Trophoblast cell (in vitro differentiated cells and primary cell): ENCODE data around the gene MRFAP1.

Experiments
- DNase-seq, 2 donors: peaks; one replicate each; pipeline ENCODE4 v3.0.0-alpha.2; 2016
- H2AFZ ChIP-seq: 2 replicates; pipeline ENCODE4 v1.6.1; 2013; ENCODE audit warnings: low read length, moderate library complexity, mild to moderate bottlenecking; ENCODE audit not compliant: insufficient read depth, poor library complexity
- H2AK5ac ChIP-seq: 2 replicates; pipeline ENCODE4 v1.6.1; 2013; ENCODE audit warnings: mild to moderate bottlenecking, low read length
- H2BK120ac ChIP-seq: 2 replicates; pipeline ENCODE4 v1.6.1; 2013; ENCODE audit warnings: low read length, mild to moderate bottlenecking, moderate library complexity; ENCODE audit not compliant: insufficient read depth, poor library complexity
- H2BK12ac ChIP-seq: 2 replicates; pipeline ENCODE4 v1.6.1; 2013; ENCODE audit warnings: mild to moderate bottlenecking, low read length, moderate library complexity
- H2BK5ac ChIP-seq: 2 replicates; pipeline ENCODE4 v1.6.1; 2013; ENCODE audit warnings: low read length, low read depth, moderate library complexity, mild to moderate bottlenecking; ENCODE audit not compliant: poor library complexity
- H3K14ac ChIP-seq: 2 replicates; pipeline ENCODE4 v1.6.1; 2013; ENCODE audit warnings: mild to moderate bottlenecking, low read length
- H3K18ac ChIP-seq: 2 replicates; pipeline ENCODE4 v1.6.1; 2013; ENCODE audit warnings: mild to moderate bottlenecking, low read length
- H3K23ac ChIP-seq: 2 replicates; pipeline ENCODE4 v1.6.1; 2013; ENCODE audit warnings: low read length
- H3K27ac ChIP-seq: 2 replicates; pipeline ENCODE4 v1.5.1; 2013; ENCODE audit warnings: low read depth, mild to moderate bottlenecking, inconsistent platforms, low read length, moderate library complexity
- H3K27me3 ChIP-seq: 2 replicates; pipeline ENCODE4 v1.6.1; 2013; ENCODE audit warnings: inconsistent platforms, mild to moderate bottlenecking, low read length, moderate library complexity; ENCODE audit not compliant: insufficient read depth
- H3K36me3 ChIP-seq, 2 experiments: 1 replicate in 1 of 2; 2 replicates in 1 of 2; pipeline ENCODE4 v1.6.1; 2013; ENCODE audit warnings: low read length in 2 of 2, mild to moderate bottlenecking in 2 of 2, moderate library complexity in 1 of 2; ENCODE audit not compliant: insufficient read depth in 2 of 2, control insufficient read depth in 1 of 2
- H3K4ac ChIP-seq: 2 replicates; pipeline ENCODE4 v1.6.1; 2013; ENCODE audit warnings: low read depth, mild to moderate bottlenecking, low read length, moderate library complexity
- H3K4me1 ChIP-seq, 2 experiments: 1 replicate in 1 of 2; 2 replicates in 1 of 2; pipeline ENCODE4 v1.6.1; 2013; ENCODE audit warnings: low read length in 2 of 2, mild to moderate bottlenecking in 2 of 2, moderate library complexity in 1 of 2; ENCODE audit not compliant: insufficient read depth in 2 of 2, control insufficient read depth in 1 of 2
- H3K4me2 ChIP-seq: 2 replicates; pipeline ENCODE4 v1.6.1; 2013; ENCODE audit warnings: inconsistent platforms, mild to moderate bottlenecking, low read length, moderate library complexity
- H3K4me3 ChIP-seq: 2 replicates; pipeline ENCODE4 v1.5.1; 2013; ENCODE audit warnings: mild to moderate bottlenecking, low read depth, low read length, inconsistent platforms
- H3K79me1 ChIP-seq: one replicate; pipeline ENCODE4 v1.6.1; 2013; ENCODE audit warnings: low read length
- H3K79me2 ChIP-seq: 2 replicates; pipeline ENCODE4 v1.6.1; 2013; ENCODE audit warnings: low read length, mild to moderate bottlenecking; ENCODE audit not compliant: control insufficient read depth, insufficient read depth, poor library complexity
- H3K9ac ChIP-seq: 2 replicates; pipeline ENCODE4 v1.6.1; 2013; ENCODE audit warnings: mild to moderate bottlenecking, low read length
- H3K9me3 ChIP-seq: 2 replicates; pipeline ENCODE4 v1.6.1; 2013; ENCODE audit warnings: low read depth, mild to moderate bottlenecking, control low read depth, inconsistent platforms, low read length; ENCODE audit not compliant: insufficient read depth
- H4K12ac ChIP-seq: 2 replicates; pipeline ENCODE4 v1.6.1; 2013; ENCODE audit warnings: low read depth, mild to moderate bottlenecking, low read length, moderate library complexity
- H4K8ac ChIP-seq: 2 replicates; pipeline ENCODE4 v1.6.1; 2013; ENCODE audit warnings: low read depth, mild to moderate bottlenecking, low read length, moderate library complexity
- H4K91ac ChIP-seq: one replicate; pipeline ENCODE4 v1.6.1; 2013; ENCODE audit warnings: low read depth, mild to moderate bottlenecking, low read length, moderate library complexity
- WGBS: extraction: QIAGEN DNeasy Blood & Tissue Kit; methylation state at CpG from one replicate; pipeline ENCODE4 v1.1.7; 2013; ENCODE audit warnings: missing lambda C conversion rate; ENCODE audit not compliant: insufficient read length, insufficient coverage; ENCODE audit errors: extremely low coverage; 5-methylcytosine and 5-hydroxymethylcytosine counted together

The MRFAP1 gene

GRCh38 chr4:6612961-6613675 lies 27.4 kb upstream of the MRFAP1 start:
- Histone ChIP-seq H3K4me2 (no peak overlapping the region), H3K27me3 (no peaks in the 10 kb centered on the region), H4K12ac (no peak overlapping the region), H3K23ac (no peak overlapping the region), H3K4me1 (no peaks in the 10 kb centered on the region), H3K4ac (no peak overlapping the region), H3K36me3 (peaks cover 18 to 25% of the 10 kb centered on the region in 2 experiments), H3K79me1 (no peaks in the 10 kb centered on the region), H4K91ac (no peak overlapping the region), H2BK120ac (no peak overlapping the region), H3K14ac (no peak overlapping the region), H4K8ac (no peak overlapping the region), H2BK12ac (no peak overlapping the region), H3K27ac (no peak overlapping the region), H2AFZ (no peak overlapping the region), H3K9me3 (peaks cover 4% of the 10 kb centered on the region), H3K9ac (no peak overlapping the region), H3K18ac (no peak overlapping the region), H3K79me2 (no peaks in the 10 kb centered on the region), H2AK5ac (no peak overlapping the region), H3K4me3 (no peak overlapping the region), H2BK5ac (no peak overlapping the region)
- no peak for DNase-seq
- no CpG with 5 or more reads among the region's 3 CpGs for WGBS

DNA sequence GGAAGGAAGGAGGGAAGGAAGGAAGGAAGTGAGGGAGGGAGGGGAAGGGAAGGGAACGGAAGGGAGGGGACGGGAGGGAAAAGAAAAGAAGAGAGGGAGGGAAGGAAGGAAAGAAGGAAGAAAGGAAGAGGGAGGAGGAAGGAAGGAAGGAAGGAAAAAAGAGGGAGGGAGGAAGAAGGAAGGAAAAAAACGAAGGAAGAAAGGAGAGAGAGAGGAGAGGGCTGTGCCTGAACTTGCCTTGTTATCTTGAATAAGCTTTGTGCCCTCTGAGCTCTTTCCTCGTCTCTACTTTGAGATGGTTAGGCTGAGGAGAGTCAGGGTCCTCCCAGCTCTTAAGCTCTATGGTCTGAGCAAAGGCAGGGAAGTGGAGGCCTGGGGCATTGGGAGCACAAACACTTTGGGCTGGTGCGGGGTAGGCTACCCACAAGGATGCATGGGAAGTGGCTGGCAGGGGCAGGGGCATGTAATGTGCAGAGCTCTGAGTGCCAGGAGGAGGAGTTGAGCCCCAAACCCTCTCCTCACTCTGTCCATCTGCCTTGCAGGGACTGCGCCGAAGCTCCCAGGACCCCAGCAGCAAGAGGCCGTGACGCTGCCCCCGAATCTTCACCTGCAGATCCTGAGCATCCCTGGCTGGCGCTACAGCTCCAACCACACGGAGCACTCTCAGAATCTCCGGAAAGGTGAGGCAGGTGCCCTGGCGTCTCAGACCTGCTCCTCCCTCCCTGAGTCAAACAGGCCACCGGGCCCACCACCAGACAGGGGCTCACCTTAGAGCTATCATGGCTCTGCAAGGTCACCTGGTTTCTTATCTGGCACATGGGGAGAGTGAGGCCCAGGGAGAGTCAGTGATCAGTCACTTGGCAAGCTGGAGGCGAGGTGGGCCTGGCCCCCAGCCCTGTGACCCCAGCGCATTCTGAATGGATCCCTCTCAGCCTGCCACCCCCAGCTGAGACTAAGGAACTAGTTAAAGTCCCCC lies 26.5 kb upstream of the MRFAP1 start:
- Histone ChIP-seq H3K14ac (no peak overlapping the region), H3K36me3 (peaks cover 19 to 28% of the 10 kb centered on the region in 2 experiments), H3K9me3 (peaks cover 4% of the 10 kb centered on the region), H2AFZ (no peak overlapping the region), H3K18ac (no peak overlapping the region), H2BK5ac (no peak overlapping the region), H4K12ac (no peak overlapping the region), H2AK5ac (no peak overlapping the region), H3K4me1 (no peaks in the 10 kb centered on the region), H2BK120ac (no peak overlapping the region), H3K4me3 (no peak overlapping the region), H3K4ac (no peak overlapping the region), H3K4me2 (no peak overlapping the region), H3K27ac (no peak overlapping the region), H4K8ac (no peak overlapping the region), H3K79me1 (no peaks in the 10 kb centered on the region), H2BK12ac (no peak overlapping the region), H3K9ac (no peak overlapping the region), H3K27me3 (no peaks in the 10 kb centered on the region), H4K91ac (no peak overlapping the region), H3K23ac (no peak overlapping the region), H3K79me2 (no peaks in the 10 kb centered on the region)
- DNase-seq, result no peak
- 98% methylated on average over 2 of the region's 17 CpGs for WGBS

DNA sequence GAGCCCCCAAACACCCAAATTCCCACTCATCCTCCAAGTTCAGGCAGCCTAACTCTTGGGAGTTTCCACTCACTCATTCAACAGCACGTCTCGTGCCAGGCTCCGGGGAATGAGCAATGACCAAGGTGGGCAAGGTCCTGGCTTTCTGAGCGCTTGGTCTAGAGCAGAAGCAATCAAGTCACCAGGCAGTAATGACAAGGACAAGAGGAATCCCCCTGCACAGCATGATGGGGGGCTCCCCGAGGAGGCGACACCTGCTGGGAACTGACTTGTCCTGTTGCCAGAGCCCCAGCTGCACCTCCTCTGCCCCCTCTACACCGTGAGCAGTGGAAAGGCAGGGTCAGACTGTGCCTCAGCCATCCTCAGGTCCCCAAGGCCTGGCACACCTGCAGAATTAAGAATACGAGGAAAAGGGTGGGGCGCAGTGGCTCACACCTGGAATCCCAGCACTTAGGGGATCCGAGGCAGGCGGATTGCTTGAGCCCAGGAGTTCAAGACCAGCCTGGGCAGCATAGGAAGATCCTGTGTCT lies 25.7 kb upstream of the MRFAP1 start:
- Histone ChIP-seq H2BK5ac (no peak overlapping the region), H2BK12ac (no peak overlapping the region), H3K79me1 (no peaks in the 10 kb centered on the region), H3K4me3 (no peak overlapping the region), H3K4me1 (no peaks in the 10 kb centered on the region), H4K91ac (no peak overlapping the region), H3K79me2 (no peaks in the 10 kb centered on the region), H3K4me2 (no peak overlapping the region), H4K8ac (no peak overlapping the region), H3K36me3 (peaks cover 14 to 28% of the 10 kb centered on the region in 2 experiments), H2BK120ac (no peak overlapping the region), H3K9ac (no peak overlapping the region), H3K14ac (no peak overlapping the region), H2AFZ (no peak overlapping the region), H3K18ac (no peak overlapping the region), H3K4ac (no peak overlapping the region), H3K27me3 (no peaks in the 10 kb centered on the region), H3K23ac (no peak overlapping the region), H3K27ac (no peak overlapping the region), H3K9me3 (peaks cover 4% of the 10 kb centered on the region), H2AK5ac (no peak overlapping the region), H4K12ac (no peak overlapping the region)
- DNase-seq, result no peak
- WGBS, result no CpG with 5 or more reads among the region's 11 CpGs

- no peak overlapping the region for H2AFZ ChIP-seq
- DNase-seq, result no peak
- no peak overlapping the region for H3K4ac ChIP-seq
- H2BK5ac ChIP-seq, result no peak overlapping the region
- no peaks in the 10 kb centered on the region for H3K79me1 ChIP-seq
- peaks cover 2% of the 10 kb centered on the region for H3K9me3 ChIP-seq
- no peak overlapping the region for H2BK120ac ChIP-seq
- H3K9ac ChIP-seq, result no peak overlapping the region
- no peak overlapping the region for H3K27ac ChIP-seq
- H4K12ac ChIP-seq, result no peak overlapping the region
- no peak overlapping the region for H3K14ac ChIP-seq
- H2BK12ac ChIP-seq, result no peak overlapping the region
- no peaks in the 10 kb centered on the region for H3K4me1 ChIP-seq
- no peak overlapping the region for H3K23ac ChIP-seq
- no CpG with 5 or more reads among the region's 18 CpGs for WGBS
- no peak overlapping the region for H4K91ac ChIP-seq
- H3K4me3 ChIP-seq, result no peak overlapping the region
- H4K8ac ChIP-seq, result no peak overlapping the region
- no peak overlapping the region for H3K18ac ChIP-seq
- H3K79me2 ChIP-seq, result no peaks in the 10 kb centered on the region
- peaks cover 11 to 18% of the 10 kb centered on the region in 2 experiments for H3K36me3 ChIP-seq
- no peaks in the 10 kb centered on the region for H3K27me3 ChIP-seq
- H3K4me2 ChIP-seq, result no peak overlapping the region
- no peak overlapping the region for H2AK5ac ChIP-seq
Observed at GRCh38 chr4:6616087-6616995, 24.1 kb upstream of the MRFAP1 start.
